HG02588 (cell line): ENCODE measurements around the gene GGTLC2.
"Not testable (repeated sequence)": the region's sequence is repeated elsewhere in the genome, so short reads cannot be mapped to it uniquely, and the experiment has no call there.

ENCODE experiments used
- ATAC-seq: cut with Tn5 transposase; IDR thresholded peaks from one replicate; pipeline ENCODE4 v1.9.1; 2021; ENCODE audit warnings: mild to moderate bottlenecking, moderate library complexity; ENCODE audit not compliant: unreplicated experiment

GGTLC2 gene

GRCh38 chr22:22644314-22644713 lies at the start of gene GGTLC2:
GGTLC2 (plus strand) TSS chr22:22644614; CDS start chr22:22646346, 1,732 bp downstream.
- ATAC-seq = not testable (repeated sequence)

GRCh38 chr22:22595001-22595835 lies 49.2 kb upstream of the GGTLC2 start:
- ATAC-seq = no peak

GRCh38 chr22:22598144-22598543 lies 46.3 kb upstream of the GGTLC2 start:
- no peak for ATAC-seq

- no peak for ATAC-seq
These were observed 45.2 kb upstream of the GGTLC2 start for GRCh38 chr22:22599248-22599647.

GRCh38 chr22:22600531-22601261 lies 43.7 kb upstream of the GGTLC2 start:
- no peak for ATAC-seq

- no peak for ATAC-seq
These were observed 40.9 kb upstream of the GGTLC2 start for GRCh38 chr22:22603470-22603947.

GRCh38 chr22:22604326-22605073 lies 39.9 kb upstream of the GGTLC2 start:
- no peak for ATAC-seq

- ATAC-seq = no peak
These were observed 39.4 kb upstream of the GGTLC2 start for GRCh38 chr22:22605074-22605404.

- ATAC-seq = not testable (repeated sequence)
These were observed 36.4 kb upstream of the GGTLC2 start for GRCh38 chr22:22608022-22608421.

- ATAC-seq = no peak
These were observed 35.1 kb upstream of the GGTLC2 start for GRCh38 chr22:22609291-22609690.

- no peak for ATAC-seq
These were observed 31.9 kb upstream of the GGTLC2 start for GRCh38 chr22:22612516-22612915.

GRCh38 chr22:22614065-22614464 lies 30.3 kb upstream of the GGTLC2 start:
- ATAC-seq = no peak

GRCh38 chr22:22616636-22617035 lies 27.8 kb upstream of the GGTLC2 start:
- ATAC-seq = no peak

- no peak for ATAC-seq
These were observed 26.0 kb upstream of the GGTLC2 start for GRCh38 chr22:22618448-22618847.

- ATAC-seq = no peak
These were observed 25.5 kb upstream of the GGTLC2 start for GRCh38 chr22:22618923-22619322.

- no peak for ATAC-seq
These were observed 24.5 kb upstream of the GGTLC2 start for GRCh38 chr22:22619765-22620414.

- not testable (repeated sequence) for ATAC-seq
These were observed 15.6 kb upstream of the GGTLC2 start for GRCh38 chr22:22628546-22629495.

- not testable (repeated sequence) for ATAC-seq
These were observed 13.2 kb upstream of the GGTLC2 start for GRCh38 chr22:22631223-22631652.

GRCh38 chr22:22632226-22632625 lies 12.2 kb upstream of the GGTLC2 start:
- ATAC-seq = not testable (repeated sequence)

- ATAC-seq = not testable (repeated sequence)
These were observed 10.9 kb upstream of the GGTLC2 start for GRCh38 chr22:22633533-22633932.
